GM18519 (cell line): ENCODE measurements around the gene GRIN2A.

Experiments
- ATAC-seq: cut with Tn5 transposase; IDR thresholded peaks from one replicate; pipeline ENCODE4 v1.9.1; 2021; ENCODE audit warnings: mild to moderate bottlenecking, moderate library complexity; ENCODE audit not compliant: unreplicated experiment, low FRiP score

GRIN2A gene

DNA sequence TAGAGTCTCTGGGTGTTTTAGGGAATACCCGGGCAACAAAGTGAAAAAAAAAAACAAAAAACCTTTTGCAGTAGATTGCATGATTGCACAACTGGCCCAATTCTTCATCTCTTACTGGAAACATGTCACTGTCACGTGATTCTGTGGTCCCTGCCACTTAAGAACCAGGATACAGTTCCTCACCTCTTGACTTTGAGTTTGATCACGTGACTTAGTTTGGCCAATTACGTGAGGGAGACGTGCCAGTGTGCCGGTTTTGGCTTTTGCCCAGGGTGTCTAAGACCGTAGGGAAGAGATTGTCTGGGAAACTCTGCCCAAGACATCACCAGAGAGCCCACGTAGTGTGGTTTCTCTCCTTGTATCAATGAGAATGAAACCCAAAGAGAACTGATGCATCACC is 88.7 kb downstream of the GRIN2A start:
- no peak for ATAC-seq

DNA sequence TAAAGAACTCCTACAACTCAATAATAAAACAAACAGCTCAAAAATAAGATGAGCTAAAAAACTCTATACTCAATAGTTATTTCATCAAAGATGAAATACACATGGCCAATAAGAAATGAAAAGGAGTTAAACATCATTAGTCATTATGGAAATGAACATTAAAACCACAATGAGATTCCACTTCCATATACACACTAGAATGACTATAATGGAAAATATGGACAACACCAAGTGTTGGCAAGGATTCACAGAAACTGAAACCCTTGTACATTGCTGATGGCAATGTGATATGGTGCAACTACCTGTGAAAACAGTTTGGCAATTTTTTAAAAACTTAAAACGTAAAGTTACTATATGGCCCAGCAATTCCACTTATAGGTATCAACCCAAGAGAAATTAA is 91.4 kb downstream of the GRIN2A start:
- no peak for ATAC-seq

DNA sequence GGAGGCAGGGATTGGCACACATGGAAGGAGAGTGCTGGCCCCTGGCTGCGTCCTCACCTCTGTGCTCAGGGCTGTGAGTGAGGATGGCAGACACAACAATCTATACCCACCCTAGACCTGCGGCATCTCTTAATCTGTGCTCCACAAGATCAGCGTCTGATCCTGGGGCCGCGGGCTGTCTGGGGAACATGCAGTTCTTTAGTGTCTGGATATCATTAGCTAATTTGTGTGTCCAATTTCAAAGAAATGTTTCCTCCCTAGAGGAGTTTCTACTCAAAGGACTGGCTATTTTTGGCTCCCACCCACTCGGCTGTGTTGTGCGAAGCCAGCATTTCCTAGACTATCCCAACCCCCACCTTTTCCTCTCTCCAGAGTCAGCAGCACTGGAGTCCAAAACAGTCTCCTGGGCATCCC is 93.8 kb downstream of the GRIN2A start:
- no peak for ATAC-seq

DNA sequence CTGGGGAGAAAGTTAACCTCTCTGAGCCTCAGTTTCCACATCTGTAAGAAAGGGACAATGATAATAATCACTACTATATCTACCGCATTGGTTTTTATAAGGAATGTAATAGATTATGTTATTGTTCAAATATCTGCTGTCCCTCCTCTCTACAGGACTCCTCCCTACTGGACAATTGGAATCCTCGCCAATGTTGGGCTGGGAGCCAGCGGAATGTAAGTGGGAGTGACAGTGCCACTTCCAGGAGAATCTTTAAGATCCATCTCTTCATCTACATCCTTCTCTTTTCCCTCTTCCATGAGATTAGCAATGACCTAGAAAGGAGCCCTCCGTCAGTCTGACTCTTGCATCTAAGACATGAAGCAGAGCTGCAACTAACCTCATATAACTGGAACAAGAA is 95.1 kb downstream of the GRIN2A start:
- ATAC-seq: no peak

DNA sequence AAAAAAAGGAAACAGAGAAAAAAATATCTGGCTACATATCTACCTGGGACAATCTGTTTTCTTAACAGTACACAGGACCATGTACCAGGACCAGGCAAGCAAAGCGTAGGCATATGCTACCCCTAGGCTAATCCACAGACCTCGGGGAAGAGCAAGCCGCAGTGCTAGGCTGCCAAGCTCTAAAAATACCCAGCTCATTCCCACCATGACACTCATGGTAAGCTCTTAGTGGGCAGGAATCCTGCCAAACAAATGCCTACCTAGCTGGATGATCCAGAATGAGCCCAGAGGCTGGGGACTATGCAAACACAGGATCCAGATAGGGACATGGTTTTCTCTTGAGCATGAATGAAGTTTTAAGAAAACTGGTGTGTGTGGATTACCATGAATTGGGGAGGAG is 95.6 kb downstream of the GRIN2A start:
- no peak for ATAC-seq

DNA sequence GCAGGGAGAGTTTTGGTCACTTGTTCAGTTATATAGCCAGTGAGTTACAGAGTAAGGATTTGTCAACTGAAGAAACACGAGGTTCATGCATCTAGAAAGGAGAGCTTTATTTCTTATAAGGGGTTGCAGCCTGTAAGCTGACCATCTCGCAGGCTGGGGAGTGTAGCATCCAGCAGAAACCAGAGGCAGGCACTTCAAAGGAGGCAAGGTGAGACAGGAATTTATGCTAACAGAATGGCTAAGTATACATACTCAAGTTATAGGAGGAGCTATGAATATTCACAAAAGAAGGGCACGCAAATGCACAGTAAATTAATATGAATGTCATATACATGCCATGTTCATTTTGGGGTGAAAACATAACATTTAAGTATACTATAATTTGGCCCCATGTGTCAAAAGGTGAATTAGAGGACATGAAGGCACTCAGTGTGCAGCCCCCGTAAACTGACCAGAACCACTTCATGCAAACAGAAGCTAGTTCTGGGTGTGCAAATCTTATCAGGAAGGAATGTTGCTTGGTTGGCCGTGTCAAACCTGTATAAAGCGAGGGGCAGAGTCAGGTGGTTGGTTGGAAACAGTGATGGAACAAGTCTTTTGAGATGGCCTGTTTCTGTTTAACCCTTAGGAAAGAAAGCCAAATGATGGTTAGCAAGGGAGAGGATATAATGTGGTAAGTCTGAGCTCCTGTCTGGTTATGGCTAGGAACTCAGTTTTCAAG is 97.0 kb downstream of the GRIN2A start:
- no peak for ATAC-seq

DNA sequence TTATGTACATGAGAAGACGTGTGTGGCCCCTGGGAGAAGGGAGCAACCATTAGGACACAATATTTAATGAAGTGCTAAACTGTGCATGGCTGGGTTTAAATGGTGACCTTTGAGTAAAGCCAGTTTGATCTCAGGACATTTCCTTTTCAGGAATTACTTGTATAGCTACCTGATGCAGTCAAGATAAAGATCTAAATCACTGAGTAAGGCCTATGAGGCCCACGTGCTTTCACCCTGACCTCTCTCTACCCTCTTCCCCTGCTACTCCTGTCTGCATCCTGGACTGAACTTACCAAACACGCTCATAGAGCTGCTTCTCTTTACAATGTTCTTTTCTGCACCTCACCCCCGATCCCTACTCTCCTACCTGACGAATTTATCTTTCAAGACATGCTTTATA is 98.9 kb downstream of the GRIN2A start:
- no peak for ATAC-seq

DNA sequence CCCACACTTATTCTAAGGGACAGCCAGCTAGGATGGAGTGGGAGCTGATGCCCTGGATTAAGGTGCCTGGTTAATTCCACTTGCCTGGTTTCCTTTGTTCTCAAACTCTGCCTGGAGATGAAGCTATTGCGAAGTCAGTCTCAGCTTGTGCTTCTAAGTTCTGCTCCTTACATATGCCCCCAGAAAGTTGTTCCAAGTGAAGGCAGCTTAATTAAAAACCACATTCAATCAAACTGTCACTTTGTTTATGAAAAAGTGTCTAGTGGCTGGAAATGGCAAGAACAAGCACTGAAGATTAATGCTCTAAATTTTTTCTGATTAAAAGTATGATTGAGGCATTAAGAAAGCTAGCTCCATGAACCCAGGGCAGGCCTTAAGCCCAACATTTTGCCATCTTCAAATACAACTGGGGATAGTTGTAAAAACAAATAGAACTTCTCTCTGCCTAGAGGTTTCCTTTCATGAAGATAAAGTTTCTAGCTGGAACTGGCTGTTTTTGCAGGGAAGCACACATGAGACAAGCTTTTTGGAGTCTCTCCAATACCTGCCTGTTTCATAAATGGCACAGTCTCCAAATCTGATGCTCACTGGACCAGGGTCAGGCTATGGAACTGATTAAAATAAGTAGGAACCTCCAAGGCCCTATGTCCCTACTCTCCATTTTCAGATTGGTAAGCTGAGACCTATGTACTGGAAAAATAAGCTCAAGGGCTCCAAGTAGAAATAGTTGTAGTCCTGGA is 100.9 kb downstream of the GRIN2A start:
- ATAC-seq: no peak

DNA sequence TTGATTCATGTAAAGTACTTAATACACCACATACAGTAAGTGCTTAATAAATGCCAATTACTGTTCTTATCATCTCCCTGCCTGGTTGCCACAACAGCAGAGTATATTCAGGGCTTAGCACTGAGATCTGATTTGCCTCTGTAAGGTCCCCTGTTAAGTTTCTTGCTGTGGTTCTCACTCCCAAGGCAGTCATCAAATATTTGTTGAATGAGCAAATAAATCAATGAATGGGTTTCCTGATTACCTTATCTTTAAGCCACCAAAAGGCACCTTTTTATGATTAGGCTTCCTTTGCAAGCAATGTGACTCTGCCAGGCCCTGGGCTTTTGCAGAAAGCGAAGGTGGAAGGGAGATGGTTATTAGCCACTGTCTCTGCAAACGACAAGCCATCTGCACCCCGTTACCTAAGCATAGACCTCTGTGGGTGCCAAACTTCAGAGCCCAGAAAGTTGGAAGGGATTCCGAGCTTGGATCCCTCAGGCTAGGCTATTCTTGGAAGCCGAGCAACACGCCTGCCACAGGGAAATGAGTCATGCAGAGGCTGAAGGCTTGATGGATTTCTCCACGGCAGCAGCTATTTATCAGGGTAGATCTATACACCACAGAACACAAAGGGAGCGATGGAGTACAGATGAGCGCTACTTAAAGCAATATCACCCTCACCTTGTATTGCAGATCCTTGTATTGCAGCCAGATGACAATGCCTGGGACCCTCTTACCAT is 102.0 kb downstream of the GRIN2A start:
- no peak for ATAC-seq

DNA sequence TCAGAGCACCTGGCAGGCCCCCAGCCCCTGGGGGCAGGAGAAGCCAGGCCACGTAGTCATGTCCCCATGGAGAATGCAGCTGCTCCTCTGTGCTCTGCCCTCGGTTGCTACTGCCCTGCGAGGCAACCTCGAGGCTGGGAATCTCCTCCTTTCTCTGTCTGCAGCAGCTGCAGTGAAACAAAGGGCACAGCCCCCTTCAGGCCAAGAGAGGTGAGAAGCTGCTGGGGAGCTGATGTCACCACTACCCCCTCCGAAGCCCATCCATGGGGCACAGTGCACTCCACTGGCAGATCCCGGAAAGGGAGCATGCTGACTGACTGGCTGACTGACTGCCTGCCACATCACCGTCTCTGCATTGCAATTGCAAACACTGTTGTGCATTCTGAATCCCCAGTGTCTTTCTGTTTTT is 103.7 kb downstream of the GRIN2A start:
- no peak for ATAC-seq

DNA sequence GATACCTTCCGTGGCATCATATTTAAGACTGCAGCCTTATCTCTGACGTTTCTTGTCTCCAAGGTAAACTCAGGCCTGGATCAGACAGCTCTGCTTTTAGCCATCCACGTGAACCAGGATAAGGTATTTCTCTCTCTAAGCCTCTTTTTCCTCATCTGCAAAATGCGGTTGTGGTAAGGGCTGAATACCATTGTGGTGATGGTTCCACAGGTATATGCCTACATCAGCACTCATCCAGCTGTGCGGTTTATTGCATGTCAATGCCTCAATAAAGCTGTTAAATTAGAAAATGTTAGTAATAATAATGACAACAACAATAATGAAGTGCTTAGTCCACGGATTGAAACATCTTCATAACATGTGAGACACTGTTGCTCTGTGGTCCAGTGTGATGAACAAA is 104.4 kb downstream of the GRIN2A start:
- ATAC-seq: no peak

DNA sequence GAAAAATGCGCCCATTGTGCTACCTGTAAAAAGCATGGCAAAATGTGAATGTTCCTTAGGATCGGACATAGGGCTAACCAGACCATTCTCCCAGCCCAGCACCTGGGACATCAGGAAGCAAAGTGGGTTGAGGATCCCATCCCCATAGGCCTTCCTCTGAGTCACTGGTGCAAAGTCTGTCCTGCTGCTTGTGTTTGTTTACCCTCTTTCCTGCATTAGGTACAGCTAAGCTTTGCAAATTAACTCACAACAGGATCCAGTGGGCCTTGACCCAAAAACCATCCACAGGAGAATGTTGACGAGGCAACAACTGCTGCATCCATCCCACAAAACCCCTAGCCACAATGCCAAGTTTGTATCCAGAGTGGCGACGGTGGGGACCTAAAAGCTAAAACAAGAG is 106.2 kb downstream of the GRIN2A start:
- ATAC-seq: no peak

DNA sequence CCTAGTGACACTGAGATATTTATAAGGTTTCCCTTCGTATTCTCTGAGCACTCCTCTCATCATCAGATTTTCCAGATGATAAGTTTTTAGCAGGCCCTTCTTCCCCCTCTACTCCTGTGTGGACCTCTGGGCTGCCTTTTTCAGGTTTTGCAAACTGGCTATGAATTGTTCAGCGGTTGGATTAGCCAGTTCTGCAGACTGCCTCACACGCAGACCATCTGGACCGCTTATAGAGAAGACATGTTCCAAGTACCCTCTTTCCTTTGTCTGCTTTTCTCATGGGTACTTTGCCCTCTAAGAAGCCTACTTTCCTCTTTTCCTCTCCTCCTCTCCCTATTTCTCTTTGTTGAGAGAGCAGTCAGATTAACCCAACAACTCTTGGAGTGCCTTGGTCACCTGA is 111.6 kb downstream of the GRIN2A start:
- no peak for ATAC-seq

DNA sequence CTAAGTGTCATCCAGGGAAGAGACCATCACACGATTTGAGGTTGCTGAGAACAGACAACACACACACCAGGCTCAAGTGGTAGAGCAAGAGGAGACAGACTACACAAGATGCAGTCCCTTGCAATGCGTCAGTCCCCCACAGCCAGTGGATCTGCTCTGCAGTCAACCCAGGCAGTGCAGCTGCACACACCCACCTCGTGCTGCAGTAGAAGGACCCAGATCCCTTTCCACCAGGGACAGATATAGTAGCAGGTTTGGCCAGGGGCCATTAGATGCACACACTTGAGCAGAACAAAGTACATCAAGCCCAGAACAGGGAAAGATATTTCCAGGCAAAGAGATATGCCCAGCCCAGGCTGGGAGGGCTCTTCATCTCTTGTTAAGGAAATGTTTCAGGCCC is 112.9 kb downstream of the GRIN2A start:
- no peak for ATAC-seq

DNA sequence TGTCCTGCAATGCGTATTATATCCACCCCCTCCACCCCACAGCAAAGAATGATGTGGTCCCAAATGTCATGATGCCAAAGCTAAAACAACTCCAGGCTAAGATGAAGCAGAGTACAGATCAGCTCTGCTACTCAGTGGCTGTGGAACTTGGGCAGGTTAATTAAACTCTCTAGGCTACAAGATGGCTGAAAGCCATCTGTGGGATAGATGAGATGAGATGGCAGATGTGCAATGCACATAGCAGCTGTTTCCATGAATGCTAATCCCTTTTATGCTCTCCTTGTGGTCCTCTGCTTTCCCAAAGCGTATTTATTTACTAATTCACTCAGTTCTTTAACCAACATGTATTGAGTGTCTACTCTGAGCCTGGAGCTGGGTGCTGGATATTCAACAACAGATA is 114.4 kb downstream of the GRIN2A start:
- ATAC-seq: no peak

DNA sequence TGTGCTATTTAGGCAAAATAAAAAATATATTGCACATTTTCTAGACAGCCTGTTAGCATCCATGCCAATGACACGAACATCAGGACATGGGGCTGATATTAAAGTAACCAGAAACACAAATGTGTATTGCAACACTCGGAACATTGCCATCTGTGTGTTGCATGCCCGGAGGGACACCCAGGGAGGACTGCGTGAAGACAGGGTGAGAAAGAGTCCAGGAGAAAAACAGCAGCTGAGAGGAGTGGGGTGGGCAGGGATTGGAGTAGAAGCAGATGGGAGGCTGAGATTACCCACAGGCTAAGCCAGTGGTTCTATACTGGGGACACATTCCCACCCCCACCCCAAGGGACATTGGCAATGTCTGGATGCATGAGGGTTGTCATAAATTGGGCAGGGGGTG is 114.8 kb downstream of the GRIN2A start:
- no peak for ATAC-seq

DNA sequence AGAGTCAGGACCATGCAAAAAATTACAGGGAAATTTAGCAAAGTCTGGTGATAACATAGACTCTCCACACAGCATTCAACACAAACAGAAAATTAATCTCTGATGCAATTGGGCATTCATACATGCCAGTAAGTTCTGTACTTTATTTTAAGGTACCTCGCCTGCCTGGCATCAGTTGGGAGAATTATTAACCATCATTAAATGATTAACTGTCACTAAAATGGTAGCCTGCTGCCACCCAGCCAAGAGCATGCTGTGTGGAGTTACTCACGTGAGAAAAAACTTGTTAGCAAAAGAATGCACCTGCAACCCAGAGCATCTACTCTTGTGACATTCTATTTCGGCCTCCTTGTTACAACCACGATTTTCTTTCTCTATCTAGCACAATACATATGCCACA is 117.2 kb downstream of the GRIN2A start:
- no peak for ATAC-seq

DNA sequence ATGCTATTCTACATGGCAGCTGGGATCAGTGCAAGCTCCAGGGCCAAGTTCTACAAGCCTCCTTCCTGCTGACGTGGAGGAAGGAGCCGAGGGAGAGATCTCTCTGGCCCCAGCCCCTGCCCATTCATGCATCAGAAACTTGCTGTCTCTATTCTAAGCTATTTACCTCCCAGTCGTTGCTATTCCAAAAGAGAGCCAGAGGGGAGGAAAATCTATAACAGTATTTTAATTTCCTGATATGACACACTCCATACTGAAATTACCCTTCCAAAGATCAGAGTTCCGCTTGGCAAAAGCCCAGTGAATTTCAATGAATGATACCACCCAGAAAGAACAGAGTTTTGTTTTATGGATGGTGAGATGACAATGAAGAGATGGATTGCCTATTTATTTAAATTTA is 133.4 kb downstream of the GRIN2A start:
- no peak for ATAC-seq

DNA sequence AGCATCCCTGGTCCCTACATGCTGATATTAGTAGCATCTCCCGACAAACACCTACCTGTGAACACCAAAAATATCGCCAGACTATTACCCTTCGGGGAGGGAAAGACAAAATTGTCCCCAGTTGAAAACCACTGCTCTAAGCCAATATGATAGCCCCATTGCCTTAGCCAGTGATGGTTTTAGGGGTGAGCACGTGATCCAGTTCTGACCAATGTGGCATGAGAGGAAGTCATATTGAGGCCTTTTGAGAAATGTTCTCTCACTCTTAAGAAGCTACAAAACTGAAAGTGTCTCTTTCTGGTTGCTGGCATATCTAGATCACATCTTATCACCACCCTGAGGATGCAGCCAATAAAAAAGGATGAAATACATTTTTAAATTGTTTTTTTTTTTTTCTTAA is 136.3 kb downstream of the GRIN2A start:
- ATAC-seq: no peak

DNA sequence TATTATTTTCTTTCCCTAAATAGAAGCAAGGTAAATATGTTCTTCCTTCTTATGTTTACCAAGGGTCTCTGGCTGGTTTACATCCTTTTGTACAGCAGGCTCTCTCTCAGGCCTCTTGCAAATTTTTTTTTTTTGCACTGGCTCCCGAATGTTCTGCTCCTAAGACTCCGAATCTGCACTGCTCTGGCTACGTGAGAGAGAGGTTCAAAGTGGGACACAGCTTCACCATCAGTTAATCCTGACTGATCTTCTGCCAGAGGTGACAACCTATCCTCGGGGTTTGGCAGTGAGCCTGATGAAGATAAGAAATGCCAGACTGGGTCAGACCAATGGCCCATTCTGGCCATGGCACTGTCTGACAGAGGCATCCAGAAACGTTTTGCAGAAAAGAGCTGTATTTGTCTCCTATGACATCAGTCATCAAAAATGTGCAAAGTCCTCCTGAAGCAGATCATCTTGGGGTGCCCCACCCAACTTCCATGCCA is 136.9 kb downstream of the GRIN2A start:
- ATAC-seq: no peak
